Naive thymus-derived CD8-positive, alpha-beta T cell (primary cell): ENCODE results near the gene PPP1R27. TPM values are rescaled to one million over a fixed set of nuclear protein-coding genes. Genes with fewer than 3 reads are reported as not detected.

Experiments
- ATAC-seq, 2 donors: fragments of 150-1000 bp; cut with Tn5 transposase in 1 of 2; sonication (Bioruptor Pico), chemical (Tn5 transposase) in 1 of 2; 1 replicate in 1 of 2; 2 replicates in 1 of 2; pipeline ENCODE4 v1.10.0; 2021; ENCODE audit warnings: mild to moderate bottlenecking in 2 of 2, moderate library complexity in 2 of 2
- POLR2A ChIA-PET: fragments of 350-600 bp; sonication (Branson Sonifier 250); formaldehyde crosslinking; loops from one replicate; lab custom pipeline; 2021; ENCODE audit warnings: antibody characterized with exemption; lab: Charles Lee
- DNase-seq, 10 donors: peaks; one replicate each; pipeline versions ENCODE4 v3.0.0 to v3.0.0-alpha.2; 2020 to 2022
- H3K27ac Mint-ChIP-seq, 10 donors: one replicate each; pipeline ENCODE4 v1.8.0; 2020 to 2022; ENCODE audit warnings: mild to moderate bottlenecking in 10 of 10, mixed read lengths in 10 of 10, moderate library complexity in 4 of 10, inconsistent platforms in 1 of 10
- H3K27me3 Mint-ChIP-seq, 5 donors: one replicate each; pipeline ENCODE4 v1.8.0; 2021 to 2022; ENCODE audit warnings: mixed read lengths in 5 of 5
- H3K36me3 Mint-ChIP-seq, 3 donors: one replicate each; pipeline ENCODE4 v1.8.0; 2020 to 2022; ENCODE audit warnings: mixed read lengths in 3 of 3, mild to moderate bottlenecking in 2 of 3, inconsistent platforms in 1 of 3
- H3K4me1 Mint-ChIP-seq, 4 donors: one replicate each; pipeline ENCODE4 v1.8.0; 2021 to 2022; ENCODE audit warnings: mixed read lengths in 4 of 4
- H3K4me3 Mint-ChIP-seq, 10 donors: one replicate each; pipeline ENCODE4 v1.8.0; 2020 to 2022; ENCODE audit warnings: mild to moderate bottlenecking in 10 of 10, mixed read lengths in 10 of 10, moderate library complexity in 6 of 10, inconsistent platforms in 1 of 10
- H3K9me3 Mint-ChIP-seq, 9 donors: one replicate each; pipeline ENCODE4 v1.8.0; 2020 to 2022; ENCODE audit warnings: mixed read lengths in 9 of 9, mild to moderate bottlenecking in 3 of 9, inconsistent platforms in 1 of 9, moderate library complexity in 1 of 9
- polyA plus RNA-seq, 3 donors: library from polyadenylated mRNA; unstranded; fragments of 300-500 nt; fragmentation: Illumina TruSeq; gene quantifications; one replicate each; pipeline ENCODE4 v1.2.3, GENCODE V29; 2021
- total RNA-seq, 8 experiments: library from RNA in 2 of 8; stranded (reverse) in 2 of 8; gene quantifications; one replicate each; pipeline ENCODE4 v1.2.3 and lab custom pipeline; 2021 to 2026

The PPP1R27 gene
- total and polyA plus RNA-seq, 5 experiments from 2014 or later, result 0.11 TPM; not detected in 4

- Mint-ChIP-seq H3K9me3 (no peaks in the 10 kb centered on the region), H3K36me3 (no peaks in the 10 kb centered on the region), H3K27me3 (peaks cover 0 to 2% (median 0%) of the 10 kb centered on the region in 5 donors), H3K4me3 (peak overlapping the region; percentile 67 to 90 (median 81)), H3K27ac (peak overlapping the region; percentile 68 to 94 (median 90)), H3K4me1 (peaks cover 10 to 31% (median 25%) of the 10 kb centered on the region in 4 donors)
- ATAC-seq, result no peak
- POLR2A ChIA-PET, result interaction anchor here (1.5 to 2.7 kb wide), 6 partner anchors 9 to 231 kb away, joined by 4 to 10 read pairs (median 8); partner anchors contain the start of genes ARHGDIA, ARL16, DUS1L and HGS
- DNase-seq, result peak in 1 of 10 donors; percentile 8
Observed at GRCh38 chr17:81833921-81834830, 674 bp downstream of the PPP1R27 start.

- Mint-ChIP-seq H3K4me3 (peak within 1 kb of the TSS; percentile 81 to 96 (median 91)), H3K36me3 (no peaks in the 10 kb centered on the region), H3K27me3 (peaks cover 0 to 2% (median 0%) of the 10 kb centered on the region in 5 donors), H3K4me1 (peaks cover 12 to 31% (median 30%) of the 10 kb centered on the region in 4 donors), H3K27ac (peak within 1 kb of the TSS; percentile 86 to 99 (median 95)), H3K9me3 (no peaks in the 10 kb centered on the region)
- DNase-seq (peak; percentile 86 to 95 (median 92)), ATAC-seq (peak; percentile 83 to 84)
- POLR2A ChIA-PET, result interaction anchor here (0.6 to 2.7 kb wide), 11 partner anchors 8 to 232 kb away, joined by 3 to 10 read pairs (median 5); partner anchors contain the start of genes ARHGDIA, ARL16, DUS1L and HGS
Observed at GRCh38 chr17:81833160-81833920, 1.5 kb downstream of the PPP1R27 start, which contains the start of gene MCRIP1. TSS of gene MCRIP1 (minus strand) at chr17:81833291. CDS start at chr17:81824506, 8,785 bp downstream.

DNA sequence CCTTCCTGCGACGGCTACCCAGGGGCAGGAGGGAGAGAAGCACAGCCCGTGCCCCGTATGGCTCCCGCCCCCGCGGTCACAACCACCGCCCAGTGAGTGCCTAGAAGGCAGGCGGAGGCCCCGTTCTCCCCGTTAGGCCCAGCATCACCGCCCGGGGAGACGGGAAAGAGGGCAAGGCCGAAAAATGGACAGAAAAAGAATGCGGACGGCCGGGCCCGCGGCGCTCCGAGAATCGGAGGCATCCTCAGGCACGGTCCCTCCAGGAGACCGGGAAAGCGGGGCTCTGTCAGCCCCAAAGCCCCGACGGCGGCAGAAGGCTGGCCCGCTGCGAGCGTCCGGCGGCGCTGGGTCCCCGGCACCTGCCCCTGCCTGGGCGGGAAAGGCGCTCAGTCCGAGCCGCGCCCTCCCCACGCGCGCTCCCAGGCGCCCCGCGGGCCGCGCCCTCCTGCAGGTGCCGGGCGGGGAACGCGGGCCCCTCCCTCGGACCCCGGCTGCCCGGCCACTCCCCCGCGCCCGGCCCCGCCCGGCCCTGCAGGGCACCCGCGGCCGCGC lies 2.2 kb downstream of the PPP1R27 start:
- peak in 6 of 10 donors; percentile 15 to 43 (median 35) for DNase-seq
- Mint-ChIP-seq H3K36me3 (no peaks in the 10 kb centered on the region), H3K4me3 (peak overlapping the region; percentile 81 to 96 (median 91)), H3K27ac (peak overlapping the region; percentile 76 to 99 (median 95)), H3K9me3 (no peaks in the 10 kb centered on the region), H3K27me3 (peaks cover 0 to 2% (median 0%) of the 10 kb centered on the region in 5 donors), H3K4me1 (peaks cover 12 to 33% (median 30%) of the 10 kb centered on the region in 4 donors)
- ATAC-seq, result peak; percentile 49 to 68
- POLR2A ChIA-PET, result interaction anchor here (0.6 to 2.7 kb wide), 9 partner anchors 8 to 149 kb away, joined by 3 to 10 read pairs (median 5); partner anchors contain the start of genes ARHGDIA, ARL16, HGS and P4HB

GRCh38 chr17:81831957-81832607 lies 2.8 kb downstream of the PPP1R27 start:
- Mint-ChIP-seq H3K27me3 (no peaks in the 10 kb centered on the region), H3K4me3 (peak overlapping the region; percentile 81 to 96 (median 91)), H3K36me3 (no peaks in the 10 kb centered on the region), H3K9me3 (no peaks in the 10 kb centered on the region), H3K4me1 (peaks cover 12 to 33% (median 31%) of the 10 kb centered on the region in 4 donors), H3K27ac (peak overlapping the region; percentile 76 to 99 (median 94))
- DNase-seq (peak in 8 of 10 donors; percentile 25 to 63 (median 40)), ATAC-seq (peak; percentile 43 to 74)
- POLR2A ChIA-PET, result interaction anchor here (2.7 kb wide), 1 partner anchor 39 kb away, joined by 10 read pairs; the partner anchor contains the start of gene ARHGDIA

- Mint-ChIP-seq H3K27me3 (no peaks in the 10 kb centered on the region), H3K9me3 (no peaks in the 10 kb centered on the region), H3K36me3 (no peaks in the 10 kb centered on the region), H3K27ac (peak overlapping the region in 9 of 10 donors; percentile 76 to 99 (median 95)), H3K4me1 (peaks cover 12 to 33% (median 31%) of the 10 kb centered on the region in 4 donors), H3K4me3 (peak overlapping the region; percentile 81 to 96 (median 91))
- POLR2A ChIA-PET, result interaction anchor here (2.7 kb wide), 1 partner anchor 40 kb away, joined by 10 read pairs; the partner anchor contains the start of gene ARHGDIA
- ATAC-seq (no peak), DNase-seq (no peak)
Observed at GRCh38 chr17:81831563-81831956, 3.3 kb downstream of the PPP1R27 start.

DNA sequence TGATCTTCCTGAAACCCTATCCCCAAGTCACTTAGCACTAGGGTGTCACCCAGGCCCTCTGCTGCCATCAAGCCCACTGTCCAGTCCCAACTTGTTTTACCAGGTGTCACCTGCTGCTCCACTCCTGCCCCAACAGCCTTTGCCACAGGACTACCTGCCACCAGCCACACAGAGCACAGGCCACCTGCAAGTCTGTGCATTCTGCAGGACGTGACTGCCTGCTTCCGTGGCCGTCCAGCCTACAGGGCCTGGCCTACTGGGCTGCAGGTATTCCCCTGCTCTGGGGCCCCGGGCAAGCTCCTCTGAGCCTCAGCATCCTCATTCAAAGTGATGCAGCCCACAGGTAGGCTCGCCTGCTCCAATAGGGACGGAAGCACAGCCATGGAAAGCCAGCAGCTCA lies 5.0 kb downstream of the PPP1R27 start:
- DNase-seq, result no peak
- POLR2A ChIA-PET, result no interaction called here
- peak overlapping the region in 2 of 10 donors; percentile 51 to 61 for H3K27ac Mint-ChIP-seq
- no peaks in the 10 kb centered on the region for H3K27me3 Mint-ChIP-seq
- no peaks in the 10 kb centered on the region for H3K9me3 Mint-ChIP-seq
- ATAC-seq, result no peak
- peaks cover 0 to 4% (median 0%) of the 10 kb centered on the region in 3 donors for H3K36me3 Mint-ChIP-seq
- peak overlapping the region in 1 of 10 donors; percentile 33 for H3K4me3 Mint-ChIP-seq
- H3K4me1 Mint-ChIP-seq, result peaks cover 17 to 39% (median 33%) of the 10 kb centered on the region in 4 donors

DNA sequence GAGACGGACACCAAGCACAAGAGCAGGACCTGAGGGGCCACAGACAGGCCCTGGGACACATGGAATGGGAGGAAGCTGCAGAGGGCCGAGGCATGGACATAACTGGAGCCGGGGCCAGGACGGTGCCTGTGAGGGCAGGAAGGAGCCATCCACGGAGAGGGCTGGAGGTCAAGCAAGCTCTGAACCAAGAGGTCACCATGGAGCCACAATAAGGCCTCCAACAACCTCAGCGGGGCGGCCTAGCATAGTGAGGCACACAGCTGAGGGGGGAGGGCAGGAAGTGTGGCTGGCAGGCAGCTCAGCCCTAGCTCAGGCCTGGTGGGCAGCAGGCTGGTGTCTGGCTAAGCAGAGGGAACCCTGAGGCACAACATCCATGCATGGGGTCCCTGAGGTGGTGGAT lies 6.2 kb downstream of the PPP1R27 start:
- H3K36me3 Mint-ChIP-seq, result peaks cover 0 to 6% (median 0%) of the 10 kb centered on the region in 3 donors
- peaks cover 17 to 39% (median 30%) of the 10 kb centered on the region in 4 donors for H3K4me1 Mint-ChIP-seq
- H3K27ac Mint-ChIP-seq, result peak overlapping the region in 2 of 10 donors; percentile 34 to 61
- peak overlapping the region in 1 of 10 donors; percentile 58 for H3K4me3 Mint-ChIP-seq
- H3K27me3 Mint-ChIP-seq, result no peaks in the 10 kb centered on the region
- no peak for DNase-seq
- POLR2A ChIA-PET, result no interaction called here
- no peaks in the 10 kb centered on the region for H3K9me3 Mint-ChIP-seq
- ATAC-seq, result no peak

GRCh38 chr17:81825841-81826466 lies 8.9 kb downstream of the PPP1R27 start:
- no peaks in the 10 kb centered on the region for H3K9me3 Mint-ChIP-seq
- ATAC-seq (no peak), DNase-seq (no peak)
- POLR2A ChIA-PET, result interaction anchor here (2.4 kb wide), 1 partner anchor 7 kb away, joined by 5 read pairs; the partner anchor contains the start of gene MCRIP1
- H3K27ac Mint-ChIP-seq, result peak overlapping the region in 3 of 10 donors; percentile 37 to 81 (median 77)
- peaks cover 9 to 26% (median 16%) of the 10 kb centered on the region in 4 donors for H3K4me1 Mint-ChIP-seq
- peaks cover 0 to 10% (median 0%) of the 10 kb centered on the region in 3 donors for H3K36me3 Mint-ChIP-seq
- no peaks in the 10 kb centered on the region for H3K27me3 Mint-ChIP-seq
- H3K4me3 Mint-ChIP-seq, result no peak overlapping the region

GRCh38 chr17:81824595-81824994 lies 10.3 kb downstream of the PPP1R27 start:
- POLR2A ChIA-PET, result interaction anchor here (2.4 kb wide), 1 partner anchor 9 kb away, joined by 5 read pairs; the partner anchor contains the start of gene MCRIP1
- Mint-ChIP-seq H3K27me3 (no peaks in the 10 kb centered on the region), H3K9me3 (no peaks in the 10 kb centered on the region), H3K27ac (no peak overlapping the region), H3K4me1 (peaks cover 8 to 16% (median 11%) of the 10 kb centered on the region in 4 donors), H3K4me3 (no peak overlapping the region), H3K36me3 (peaks cover 0 to 10% (median 0%) of the 10 kb centered on the region in 3 donors)
- no peak for ATAC-seq
- no peak for DNase-seq

DNA sequence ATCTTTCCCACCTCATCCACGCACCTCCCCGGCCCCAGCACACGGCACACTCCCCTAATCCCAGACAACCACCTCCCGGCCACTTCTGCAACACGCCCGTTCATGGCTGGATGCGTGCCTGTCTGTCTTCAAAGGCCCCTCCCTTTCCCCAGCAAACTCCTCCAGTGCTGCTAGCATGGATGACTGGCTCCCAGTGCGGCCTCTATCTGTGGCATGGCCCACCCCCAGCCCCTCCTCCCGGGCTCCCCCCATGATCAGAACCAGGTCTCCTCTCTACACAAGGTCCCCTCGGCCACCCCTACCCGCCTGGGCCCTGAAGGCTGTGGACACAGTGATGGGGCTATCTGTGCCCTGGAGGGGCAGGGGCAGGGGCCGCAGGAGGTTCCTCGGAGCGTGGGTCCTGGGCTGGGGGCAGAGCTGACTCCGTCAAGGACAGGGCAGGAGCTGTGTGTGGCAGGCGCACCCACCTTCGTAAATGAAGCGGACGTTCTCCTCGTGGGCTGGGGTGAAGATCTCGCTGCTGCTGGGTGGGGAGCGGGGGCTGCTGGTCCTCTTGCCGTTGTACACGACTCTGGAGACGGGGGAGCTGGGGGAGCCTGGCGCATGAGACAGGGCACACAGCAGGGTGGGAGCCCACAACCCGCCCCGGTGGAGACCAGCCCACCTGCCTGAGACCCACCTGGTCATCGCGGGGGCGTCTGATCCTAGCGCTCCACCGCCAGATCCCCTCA lies 10.9 kb downstream of the PPP1R27 start:
- DNase-seq, result no peak
- Mint-ChIP-seq H3K27me3 (no peaks in the 10 kb centered on the region), H3K4me3 (no peak overlapping the region), H3K9me3 (no peaks in the 10 kb centered on the region), H3K4me1 (peaks cover 7 to 13% (median 9%) of the 10 kb centered on the region in 4 donors), H3K36me3 (peaks cover 0 to 10% (median 0%) of the 10 kb centered on the region in 3 donors), H3K27ac (peak overlapping the region in 1 of 10 donors; percentile 56)
- POLR2A ChIA-PET, result interaction anchor here (2.4 kb wide), 1 partner anchor 9 kb away, joined by 5 read pairs; the partner anchor contains the start of gene MCRIP1
- ATAC-seq, result no peak
